ENCODE results near the gene NDUFB7. TPM values are rescaled to one million over a fixed set of nuclear protein-coding genes. Genes with fewer than 3 reads are reported as not detected.
"Not testable (repeated sequence)": the region's sequence is repeated elsewhere in the genome, so short reads cannot be mapped to it uniquely, and the experiment has no call there.

NDUFB7 gene
- total RNA-seq, 1 donor from 2014 or later: 128 TPM

DNA sequence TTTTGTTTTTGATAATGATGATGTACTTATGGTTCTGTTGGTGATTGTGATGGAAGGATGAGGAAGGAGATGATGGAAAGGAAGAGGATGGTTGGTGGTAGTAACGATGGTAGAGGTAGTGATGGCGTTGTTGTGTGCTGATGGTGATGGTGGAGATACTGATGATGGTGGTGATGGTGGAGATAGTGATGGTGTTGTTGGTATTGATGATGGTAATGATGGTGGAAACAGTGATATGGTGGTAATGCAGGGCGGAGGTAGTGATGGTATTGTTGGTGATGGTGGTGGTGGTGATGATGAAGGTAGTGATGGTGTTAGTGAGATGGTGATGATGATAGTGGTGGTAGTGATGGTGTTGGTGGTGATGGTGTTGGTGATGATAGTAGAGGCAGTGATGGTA is 23.7 kb upstream of the NDUFB7 start:
- Mint-ChIP-seq H3K4me1 (no peaks in the 10 kb centered on the region), H3K27ac (ENCODE audit: unreplicated experiment) (no peak overlapping the region), H3K9me3 (peaks cover 12% of the 10 kb centered on the region), H3K27me3 (ENCODE audit: low read depth) (peaks cover 42% of the 10 kb centered on the region), H3K4me3 (no peak overlapping the region), H3K36me3 (ENCODE audit: low read depth) (peaks cover 4% of the 10 kb centered on the region)
- DNase-seq (ENCODE audit: low read depth, low spot score): no peak
- TF ChIP-seq, protein P1, sequence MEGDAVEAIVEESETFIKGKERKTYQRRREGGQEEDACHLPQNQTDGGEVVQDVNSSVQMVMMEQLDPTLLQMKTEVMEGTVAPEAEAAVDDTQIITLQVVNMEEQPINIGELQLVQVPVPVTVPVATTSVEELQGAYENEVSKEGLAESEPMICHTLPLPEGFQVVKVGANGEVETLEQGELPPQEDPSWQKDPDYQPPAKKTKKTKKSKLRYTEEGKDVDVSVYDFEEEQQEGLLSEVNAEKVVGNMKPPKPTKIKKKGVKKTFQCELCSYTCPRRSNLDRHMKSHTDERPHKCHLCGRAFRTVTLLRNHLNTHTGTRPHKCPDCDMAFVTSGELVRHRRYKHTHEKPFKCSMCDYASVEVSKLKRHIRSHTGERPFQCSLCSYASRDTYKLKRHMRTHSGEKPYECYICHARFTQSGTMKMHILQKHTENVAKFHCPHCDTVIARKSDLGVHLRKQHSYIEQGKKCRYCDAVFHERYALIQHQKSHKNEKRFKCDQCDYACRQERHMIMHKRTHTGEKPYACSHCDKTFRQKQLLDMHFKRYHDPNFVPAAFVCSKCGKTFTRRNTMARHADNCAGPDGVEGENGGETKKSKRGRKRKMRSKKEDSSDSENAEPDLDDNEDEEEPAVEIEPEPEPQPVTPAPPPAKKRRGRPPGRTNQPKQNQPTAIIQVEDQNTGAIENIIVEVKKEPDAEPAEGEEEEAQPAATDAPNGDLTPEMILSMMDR (conservative IDR thresholded peaks at IDR 0.05): no peak

DNA sequence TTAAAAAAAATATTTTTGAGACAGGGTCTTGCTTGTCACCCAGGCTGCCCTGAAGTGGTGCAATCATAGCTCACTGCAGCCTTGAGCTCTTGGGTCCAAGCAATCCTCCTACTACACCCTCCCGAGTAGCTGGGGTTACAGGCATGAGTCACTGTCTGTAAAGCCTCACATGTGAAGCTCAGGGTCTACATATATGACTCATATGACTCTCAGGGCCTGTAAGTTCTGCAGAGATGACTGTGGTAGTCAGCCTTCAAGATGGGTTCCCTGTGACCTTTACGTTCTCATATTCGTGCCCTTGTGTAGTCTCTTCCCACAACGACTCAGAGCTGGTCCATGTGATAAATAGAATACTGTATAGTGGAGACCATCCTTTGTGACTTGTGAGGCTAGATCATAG is 17.6 kb upstream of the NDUFB7 start:
- not testable (repeated sequence) for H3K4me3 Mint-ChIP-seq; H3K27ac Mint-ChIP-seq (ENCODE audit: unreplicated experiment); DNase-seq (ENCODE audit: low read depth, low spot score); H3K36me3 Mint-ChIP-seq (ENCODE audit: low read depth); H3K4me1 Mint-ChIP-seq; H3K9me3 Mint-ChIP-seq
- H3K27me3 Mint-ChIP-seq (ENCODE audit: low read depth): peaks cover 24% of the 10 kb centered on the region

DNA sequence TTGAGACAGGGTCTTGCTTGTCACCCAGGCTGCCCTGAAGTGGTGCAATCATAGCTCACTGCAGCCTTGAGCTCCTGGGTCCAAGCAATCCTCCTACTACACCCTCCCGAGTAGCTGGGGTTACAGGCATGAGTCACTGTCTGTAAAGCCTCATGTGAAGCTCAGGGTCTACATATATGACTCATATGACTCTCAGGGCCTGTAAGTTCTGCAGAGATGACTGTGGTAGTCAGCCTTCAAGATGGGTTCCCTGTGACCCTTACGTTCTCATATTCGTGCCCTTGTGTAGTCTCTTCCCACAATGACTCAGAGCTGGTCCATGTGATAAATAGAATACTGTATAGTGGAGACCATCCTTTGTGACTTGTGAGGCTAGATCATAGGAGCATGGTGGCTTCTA is 13.3 kb upstream of the NDUFB7 start:
- not testable (repeated sequence) for DNase-seq (ENCODE audit: low read depth, low spot score); H3K27ac Mint-ChIP-seq (ENCODE audit: unreplicated experiment); H3K4me1 Mint-ChIP-seq; H3K36me3 Mint-ChIP-seq (ENCODE audit: low read depth); H3K4me3 Mint-ChIP-seq; H3K9me3 Mint-ChIP-seq
- peaks cover 21% of the 10 kb centered on the region for H3K27me3 Mint-ChIP-seq (ENCODE audit: low read depth)

DNA sequence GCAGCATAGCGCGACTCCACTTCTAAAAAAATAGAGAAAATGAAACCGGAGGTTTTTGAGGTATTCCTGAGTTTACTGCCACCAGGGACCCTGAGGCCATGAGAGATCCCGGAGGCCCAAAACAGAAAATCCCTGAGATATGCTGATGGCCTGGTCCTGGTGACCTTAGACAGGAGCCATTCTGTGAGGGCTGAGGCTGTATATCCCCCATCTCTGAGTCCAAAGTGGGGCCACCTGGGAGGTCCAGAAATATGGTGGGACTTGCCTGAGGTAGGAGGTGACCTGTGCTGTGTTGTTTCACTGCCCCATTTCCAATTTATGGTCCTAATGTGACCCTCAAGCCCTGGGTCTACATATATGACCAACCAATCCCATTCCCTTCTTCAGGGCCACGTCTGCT is 12.5 kb upstream of the NDUFB7 start:
- H3K4me1 Mint-ChIP-seq, H3K9me3 Mint-ChIP-seq: not testable (repeated sequence)

DNA sequence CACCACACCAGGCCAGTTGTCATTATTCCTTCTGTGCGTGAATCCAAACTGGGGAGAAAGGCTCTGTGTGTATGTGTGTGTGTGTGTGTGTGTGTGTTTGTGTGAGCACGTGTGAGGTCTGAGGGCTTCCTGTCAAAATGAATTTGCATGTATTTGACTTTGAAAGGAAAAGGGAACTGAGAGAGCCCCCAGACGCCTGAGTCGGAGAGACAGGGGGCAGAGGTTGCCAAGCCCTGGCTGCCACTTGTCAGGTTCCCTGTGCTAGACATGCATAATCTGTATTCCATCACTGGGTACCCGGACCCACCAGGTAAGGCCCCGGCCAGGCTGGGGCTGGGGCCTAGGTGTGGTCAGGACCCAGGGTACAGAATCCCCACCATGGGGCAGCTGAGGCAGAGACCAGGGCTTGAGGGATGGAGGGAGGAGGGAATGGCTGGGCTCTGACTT is 11.1 kb upstream of the NDUFB7 start, which contains the start of gene CLEC17A:
CLEC17A (plus strand) TSS at position 191 of the 447 bp plus-strand sequence; CDS start at position 268, 77 bp downstream.
- Mint-ChIP-seq H3K9me3 (no peaks in the 10 kb centered on the region), H3K27ac (ENCODE audit: unreplicated experiment) (no peak within 1 kb of the TSS), H3K36me3 (ENCODE audit: low read depth) (no peaks in the 10 kb centered on the region), H3K4me1 (no peaks in the 10 kb centered on the region), H3K27me3 (ENCODE audit: low read depth) (peaks cover 21% of the 10 kb centered on the region), H3K4me3 (no peak within 1 kb of the TSS)
- DNase-seq (ENCODE audit: low read depth, low spot score): no peak
- TF ChIP-seq, protein P1 (conservative IDR thresholded peaks at IDR 0.05): no peak

More for the DNA sequence above, 12.5 kb upstream of the NDUFB7 start:
- not testable (repeated sequence) for DNase-seq (ENCODE audit: low read depth, low spot score); H3K36me3 Mint-ChIP-seq (ENCODE audit: low read depth); H3K4me3 Mint-ChIP-seq; H3K27ac Mint-ChIP-seq (ENCODE audit: unreplicated experiment)
- peaks cover 21% of the 10 kb centered on the region for H3K27me3 Mint-ChIP-seq (ENCODE audit: low read depth)

DNA sequence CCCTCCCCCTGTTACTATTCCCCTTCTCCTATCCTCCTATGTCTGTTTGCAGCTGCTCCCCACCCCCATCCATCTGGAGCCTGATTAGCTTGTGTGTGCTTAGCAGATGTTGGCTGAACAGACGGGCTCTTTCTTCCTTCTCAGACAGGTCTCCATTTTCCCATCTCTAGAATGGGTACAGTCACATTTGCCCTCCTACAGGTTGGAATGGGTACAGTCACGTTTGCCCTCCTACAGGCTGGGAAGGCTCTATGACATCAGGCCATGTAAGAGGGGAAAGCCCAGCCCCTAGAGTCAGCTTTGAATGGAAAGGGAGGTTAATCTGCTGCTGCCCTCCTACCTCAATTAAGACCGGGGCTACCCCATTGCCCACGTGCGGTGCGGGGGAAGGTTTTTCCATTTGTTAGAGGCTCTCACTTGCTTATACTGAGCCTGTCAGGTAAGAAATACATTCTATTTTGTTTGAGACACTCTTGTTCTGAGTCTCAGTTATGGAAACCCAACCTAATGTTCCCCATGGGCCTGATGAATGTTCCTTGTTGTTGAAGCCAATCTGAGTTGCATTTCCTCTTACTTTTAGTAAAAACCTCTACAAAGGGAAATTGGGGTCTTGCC is 8.9 kb upstream of the NDUFB7 start:
- Mint-ChIP-seq H3K4me3 (no peak overlapping the region), H3K27ac (ENCODE audit: unreplicated experiment) (no peak overlapping the region), H3K9me3 (no peaks in the 10 kb centered on the region), H3K4me1 (no peaks in the 10 kb centered on the region), H3K36me3 (ENCODE audit: low read depth) (no peaks in the 10 kb centered on the region), H3K27me3 (ENCODE audit: low read depth) (peaks cover 10% of the 10 kb centered on the region)
- TF ChIP-seq, protein P1 (conservative IDR thresholded peaks at IDR 0.05): no peak
- DNase-seq (ENCODE audit: low read depth, low spot score): no peak

DNA sequence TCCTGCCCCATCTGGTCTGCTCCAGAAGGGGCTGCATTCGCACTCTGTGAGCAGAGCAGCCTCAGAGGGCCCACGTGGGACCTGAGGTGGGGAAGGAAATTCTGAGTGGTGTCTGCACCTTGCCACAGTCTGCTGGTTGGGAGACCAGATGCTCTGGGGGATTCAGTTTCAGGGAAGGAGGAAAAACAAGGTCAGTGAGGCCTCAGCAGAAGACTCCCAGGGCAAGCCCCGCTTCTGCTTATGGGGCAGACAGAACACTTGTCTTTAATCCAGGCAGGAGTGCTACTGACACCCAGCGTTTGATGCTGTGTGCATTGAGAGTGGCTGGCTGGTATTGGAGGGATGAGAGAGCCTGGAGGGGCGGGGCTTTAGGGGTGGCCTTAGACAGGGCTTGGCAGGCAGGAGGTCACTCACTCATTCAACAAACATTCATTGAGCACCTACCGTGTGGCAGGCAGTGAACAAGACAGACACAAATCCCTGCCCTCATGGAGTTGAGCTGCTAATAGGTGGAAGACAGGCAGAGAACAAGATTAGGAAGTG is 6.1 kb upstream of the NDUFB7 start:
- TF ChIP-seq, protein P1 (conservative IDR thresholded peaks at IDR 0.05): no peak
- H3K27ac Mint-ChIP-seq (ENCODE audit: unreplicated experiment): no peak overlapping the region
- no peak for DNase-seq (ENCODE audit: low read depth, low spot score)
- H3K27me3 Mint-ChIP-seq (ENCODE audit: low read depth): peaks cover 3% of the 10 kb centered on the region
- peaks cover 6% of the 10 kb centered on the region for H3K4me1 Mint-ChIP-seq
- no peaks in the 10 kb centered on the region for H3K36me3 Mint-ChIP-seq (ENCODE audit: low read depth)
- no peaks in the 10 kb centered on the region for H3K9me3 Mint-ChIP-seq
- no peak overlapping the region for H3K4me3 Mint-ChIP-seq

Data from neural crest cell (in vitro differentiated cells).